NB4 (cell line): ENCODE measurements around the gene SCP2.

ENCODE experiments used
- POLR2A ChIP-seq: IDR thresholded peaks from 2 replicates; pipeline ENCODE4 v1.6.1; 2011; ENCODE audit warnings: mild to moderate bottlenecking; ENCODE audit not compliant: insufficient read length; ENCODE audit errors: extremely low read depth
- TF ChIP-seq, protein P1 (sequence below): IDR thresholded peaks from one replicate; pipeline ENCODE4 v1.5.1; 2012; ENCODE audit warnings: low read depth, low read length
- TF ChIP-seq, protein P2 (sequence below): IDR thresholded peaks from 2 replicates; pipeline ENCODE4 v1.6.1; 2011; ENCODE audit warnings: low read depth, low read length

DNA sequence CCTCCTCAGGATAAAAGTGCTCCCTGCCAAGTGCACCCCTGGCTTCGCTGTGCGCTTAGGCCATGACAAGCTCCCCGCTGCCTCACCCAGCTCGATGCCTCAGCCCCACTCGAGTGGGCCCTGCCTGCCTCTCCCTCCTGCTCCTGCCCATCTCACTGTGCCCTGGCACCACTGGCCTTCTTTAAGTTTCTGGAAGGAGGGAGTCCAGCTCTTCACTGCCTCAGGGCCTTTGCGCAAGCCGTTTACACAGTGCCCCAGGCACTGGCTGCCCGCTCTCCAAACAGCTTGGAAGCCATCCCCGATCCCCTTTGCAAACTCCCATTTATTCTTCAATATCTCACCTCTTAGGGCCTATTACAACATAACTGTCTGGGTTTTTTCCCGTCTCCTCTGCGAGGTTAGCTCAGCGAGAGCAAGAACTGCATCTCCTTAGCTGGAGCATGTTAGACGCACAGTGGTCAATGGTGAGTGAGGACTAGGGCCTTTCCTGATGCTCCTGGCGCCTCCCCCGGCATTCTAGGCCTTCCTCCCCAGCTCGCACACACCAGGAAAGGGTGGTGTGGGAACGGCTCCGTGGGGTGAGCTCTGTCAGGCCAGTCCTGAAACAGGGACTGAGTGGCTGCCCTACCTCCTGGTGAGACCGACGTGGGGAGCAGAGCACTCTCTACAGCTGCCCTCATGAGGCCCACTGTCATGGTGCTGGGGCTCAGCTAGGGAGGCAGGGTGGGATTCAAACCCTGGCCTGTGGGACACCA is 166.9 kb downstream of the SCP2 start:
- TF ChIP-seq, protein P1, sequence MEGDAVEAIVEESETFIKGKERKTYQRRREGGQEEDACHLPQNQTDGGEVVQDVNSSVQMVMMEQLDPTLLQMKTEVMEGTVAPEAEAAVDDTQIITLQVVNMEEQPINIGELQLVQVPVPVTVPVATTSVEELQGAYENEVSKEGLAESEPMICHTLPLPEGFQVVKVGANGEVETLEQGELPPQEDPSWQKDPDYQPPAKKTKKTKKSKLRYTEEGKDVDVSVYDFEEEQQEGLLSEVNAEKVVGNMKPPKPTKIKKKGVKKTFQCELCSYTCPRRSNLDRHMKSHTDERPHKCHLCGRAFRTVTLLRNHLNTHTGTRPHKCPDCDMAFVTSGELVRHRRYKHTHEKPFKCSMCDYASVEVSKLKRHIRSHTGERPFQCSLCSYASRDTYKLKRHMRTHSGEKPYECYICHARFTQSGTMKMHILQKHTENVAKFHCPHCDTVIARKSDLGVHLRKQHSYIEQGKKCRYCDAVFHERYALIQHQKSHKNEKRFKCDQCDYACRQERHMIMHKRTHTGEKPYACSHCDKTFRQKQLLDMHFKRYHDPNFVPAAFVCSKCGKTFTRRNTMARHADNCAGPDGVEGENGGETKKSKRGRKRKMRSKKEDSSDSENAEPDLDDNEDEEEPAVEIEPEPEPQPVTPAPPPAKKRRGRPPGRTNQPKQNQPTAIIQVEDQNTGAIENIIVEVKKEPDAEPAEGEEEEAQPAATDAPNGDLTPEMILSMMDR, result no peak
- TF ChIP-seq POLR2A, result no peak
- TF ChIP-seq, protein P2, sequence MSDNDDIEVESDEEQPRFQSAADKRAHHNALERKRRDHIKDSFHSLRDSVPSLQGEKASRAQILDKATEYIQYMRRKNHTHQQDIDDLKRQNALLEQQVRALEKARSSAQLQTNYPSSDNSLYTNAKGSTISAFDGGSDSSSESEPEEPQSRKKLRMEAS, result no peak
